ENCODE results near the gene GOLGA6L25.
"Not testable (repeated sequence)": the region's sequence is repeated elsewhere in the genome, so short reads cannot be mapped to it uniquely, and the experiment has no call there.

- TF ChIP-seq, protein P1, sequence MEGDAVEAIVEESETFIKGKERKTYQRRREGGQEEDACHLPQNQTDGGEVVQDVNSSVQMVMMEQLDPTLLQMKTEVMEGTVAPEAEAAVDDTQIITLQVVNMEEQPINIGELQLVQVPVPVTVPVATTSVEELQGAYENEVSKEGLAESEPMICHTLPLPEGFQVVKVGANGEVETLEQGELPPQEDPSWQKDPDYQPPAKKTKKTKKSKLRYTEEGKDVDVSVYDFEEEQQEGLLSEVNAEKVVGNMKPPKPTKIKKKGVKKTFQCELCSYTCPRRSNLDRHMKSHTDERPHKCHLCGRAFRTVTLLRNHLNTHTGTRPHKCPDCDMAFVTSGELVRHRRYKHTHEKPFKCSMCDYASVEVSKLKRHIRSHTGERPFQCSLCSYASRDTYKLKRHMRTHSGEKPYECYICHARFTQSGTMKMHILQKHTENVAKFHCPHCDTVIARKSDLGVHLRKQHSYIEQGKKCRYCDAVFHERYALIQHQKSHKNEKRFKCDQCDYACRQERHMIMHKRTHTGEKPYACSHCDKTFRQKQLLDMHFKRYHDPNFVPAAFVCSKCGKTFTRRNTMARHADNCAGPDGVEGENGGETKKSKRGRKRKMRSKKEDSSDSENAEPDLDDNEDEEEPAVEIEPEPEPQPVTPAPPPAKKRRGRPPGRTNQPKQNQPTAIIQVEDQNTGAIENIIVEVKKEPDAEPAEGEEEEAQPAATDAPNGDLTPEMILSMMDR (IDR thresholded peaks at IDR 0.05), result not testable (repeated sequence)
- TF ChIP-seq POLR2A (IDR thresholded peaks at IDR 0.05), result not testable (repeated sequence)
Measured at GRCh38 chr15:28532954-28533353, 20.4 kb upstream of the GOLGA6L25 start, which contains the start of gene GOLGA8G.

Data from sigmoid colon (tissue), 3 donors.